ENCODE results near the gene OTUB1. TPM values are rescaled to one million over a fixed set of nuclear protein-coding genes. Genes with fewer than 3 reads are reported as not detected.
A peak's percentile ranks its signal among the peaks of the same experiment; 100 is the strongest.
"Not testable (repeated sequence)": the region's sequence is repeated elsewhere in the genome, so short reads cannot be mapped to it uniquely, and the experiment has no call there.

OTUB1 gene, protein sequence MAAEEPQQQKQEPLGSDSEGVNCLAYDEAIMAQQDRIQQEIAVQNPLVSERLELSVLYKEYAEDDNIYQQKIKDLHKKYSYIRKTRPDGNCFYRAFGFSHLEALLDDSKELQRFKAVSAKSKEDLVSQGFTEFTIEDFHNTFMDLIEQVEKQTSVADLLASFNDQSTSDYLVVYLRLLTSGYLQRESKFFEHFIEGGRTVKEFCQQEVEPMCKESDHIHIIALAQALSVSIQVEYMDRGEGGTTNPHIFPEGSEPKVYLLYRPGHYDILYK
- 38.7 TPM for total RNA-seq

- intact Hi-C loops (cut with DNase I) = no loop called here
- DNase-seq (ENCODE audit: low spot score) (peak; percentile 94), ATAC-seq (peak; percentile 97)
These were observed at the start of gene OTUB1 for GRCh38 chr11:63986156-63986931. Gene OTUB1 (plus strand): TSS chr11:63986438. CDS start chr11:63986457, 19 bp downstream.

- no peak for DNase-seq (ENCODE audit: low spot score)
- intact Hi-C loops (cut with DNase I) = no loop called here
- no peak for ATAC-seq
These were observed 48.3 kb upstream of the OTUB1 start for GRCh38 chr11:63937713-63938478.

DNA sequence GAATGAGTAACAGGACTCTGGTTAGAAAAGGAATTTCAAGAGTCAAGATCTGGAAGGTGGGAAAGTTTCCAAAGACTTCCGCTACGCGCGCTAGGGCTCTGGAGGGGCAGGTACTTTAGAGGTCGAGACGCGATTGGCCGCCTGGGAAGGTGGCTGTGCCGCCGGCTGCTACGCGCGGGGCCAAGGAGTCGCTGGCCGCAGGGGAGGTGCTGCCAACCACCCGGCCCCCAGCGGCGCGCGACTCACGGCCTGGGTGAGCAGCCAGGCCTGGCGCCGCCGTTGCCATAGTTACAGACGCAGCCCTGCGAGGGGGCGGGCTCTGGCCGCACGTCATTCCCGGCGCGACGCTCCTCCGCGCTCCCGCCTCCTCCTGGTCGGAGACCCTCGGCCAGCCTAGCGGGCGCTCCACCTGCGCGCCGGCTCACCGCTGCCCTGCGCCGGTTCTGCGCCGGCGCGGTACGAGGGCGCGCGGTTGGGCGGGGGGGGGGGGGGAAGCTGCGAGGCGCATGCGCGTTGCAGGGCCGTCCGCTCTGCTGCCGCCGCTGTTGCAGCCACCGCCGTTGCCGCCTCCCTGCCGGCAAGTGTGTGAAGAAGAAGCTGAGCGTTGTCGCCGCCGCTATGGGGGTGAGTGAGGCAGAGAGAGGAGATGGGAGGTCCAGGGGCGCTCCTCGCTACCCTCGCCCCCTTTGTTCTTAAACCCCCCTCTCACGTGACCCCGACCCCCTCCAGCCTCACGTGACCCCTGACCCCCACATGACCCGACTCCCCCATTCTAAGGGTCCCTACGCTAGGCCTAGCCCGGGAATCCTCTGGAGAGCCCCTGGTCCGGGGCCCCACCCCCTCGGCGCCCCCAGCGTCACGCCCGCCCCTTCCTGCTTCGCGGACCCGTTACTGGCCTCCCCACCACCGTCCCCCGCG, 47.5 kb upstream of the OTUB1 start, which contains the start of gene NAA40:
TSS of gene NAA40 (plus strand) at position 524 of the 918 bp plus-strand sequence. CDS start at position 619, 95 bp downstream.
- DNase-seq (ENCODE audit: low spot score) = peak; percentile 92
- intact Hi-C loops (cut with DNase I) = no loop called here
- ATAC-seq = peak; percentile 96

DNA sequence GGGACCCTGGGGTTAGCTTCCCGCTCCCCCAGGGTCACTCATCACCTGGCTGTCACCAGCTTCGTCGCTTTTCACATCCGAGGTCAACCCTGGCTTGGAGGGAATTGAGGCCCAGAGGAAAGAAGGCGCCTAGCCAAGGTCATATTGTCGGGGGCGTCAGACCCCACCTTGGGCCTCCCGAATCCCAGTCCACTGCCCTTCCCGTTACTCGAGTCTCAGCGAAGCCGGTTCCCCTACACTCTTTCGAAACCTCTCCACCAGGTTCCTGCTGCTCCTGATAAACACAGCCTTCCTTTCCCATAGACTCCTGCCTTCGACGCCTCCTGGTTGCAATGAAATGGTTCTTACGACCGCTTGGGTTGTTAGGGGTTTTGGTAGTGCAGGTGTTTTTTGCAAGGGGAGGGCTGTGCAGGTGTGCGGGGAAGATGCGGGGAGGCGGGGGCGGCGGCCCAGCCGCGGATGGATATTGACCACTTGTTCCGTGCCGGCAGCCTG, 46.8 kb upstream of the OTUB1 start:
- DNase-seq (ENCODE audit: low spot score) (no peak), ATAC-seq (peak; percentile 8)
- intact Hi-C loops (cut with DNase I) = no loop called here

- DNase-seq (ENCODE audit: low spot score) (no peak), ATAC-seq (no peak)
- intact Hi-C loops (cut with DNase I) = no loop called here
These were observed 45.5 kb upstream of the OTUB1 start for GRCh38 chr11:63940786-63941185.

GRCh38 chr11:63941901-63942300, 44.3 kb upstream of the OTUB1 start:
- intact Hi-C loops (cut with DNase I) = no loop called here
- ATAC-seq (no peak), DNase-seq (ENCODE audit: low spot score) (no peak)

DNA sequence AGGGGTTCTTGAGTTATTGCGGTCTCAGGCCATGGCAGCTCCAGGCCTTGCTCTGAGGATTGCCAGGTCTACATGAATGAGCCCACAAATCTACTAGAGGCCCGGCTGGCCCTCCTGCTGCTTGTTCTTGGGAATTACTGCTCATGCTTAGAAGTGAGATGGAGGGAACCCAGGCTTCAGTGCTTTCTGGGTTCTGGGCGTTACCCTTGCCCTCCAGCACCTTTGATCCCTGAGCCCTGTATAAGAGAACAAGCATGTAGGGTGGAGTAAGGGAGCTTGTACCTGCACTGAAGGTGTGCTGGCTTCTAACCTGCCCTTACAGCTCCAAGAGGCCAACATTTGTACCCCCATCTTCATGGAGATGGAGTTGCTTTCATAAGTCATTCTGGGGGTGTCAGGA, 43.4 kb upstream of the OTUB1 start:
- intact Hi-C loops (cut with DNase I) = no loop called here
- no peak for ATAC-seq
- DNase-seq (ENCODE audit: low spot score) = no peak

- intact Hi-C loops (cut with DNase I) = no loop called here
- DNase-seq (ENCODE audit: low spot score) = no peak
- peak; percentile 44 for ATAC-seq
These were observed 41.3 kb upstream of the OTUB1 start for GRCh38 chr11:63944987-63945386.

GRCh38 chr11:63945477-63946163, 40.6 kb upstream of the OTUB1 start:
- ATAC-seq (peak; percentile 94), DNase-seq (ENCODE audit: low spot score) (peak; percentile 79)
- intact Hi-C loops (cut with DNase I) = loop anchor here (2.0 kb wide), 1 partner anchor 109 kb away; no protein-coding TSS in a partner anchor

DNA sequence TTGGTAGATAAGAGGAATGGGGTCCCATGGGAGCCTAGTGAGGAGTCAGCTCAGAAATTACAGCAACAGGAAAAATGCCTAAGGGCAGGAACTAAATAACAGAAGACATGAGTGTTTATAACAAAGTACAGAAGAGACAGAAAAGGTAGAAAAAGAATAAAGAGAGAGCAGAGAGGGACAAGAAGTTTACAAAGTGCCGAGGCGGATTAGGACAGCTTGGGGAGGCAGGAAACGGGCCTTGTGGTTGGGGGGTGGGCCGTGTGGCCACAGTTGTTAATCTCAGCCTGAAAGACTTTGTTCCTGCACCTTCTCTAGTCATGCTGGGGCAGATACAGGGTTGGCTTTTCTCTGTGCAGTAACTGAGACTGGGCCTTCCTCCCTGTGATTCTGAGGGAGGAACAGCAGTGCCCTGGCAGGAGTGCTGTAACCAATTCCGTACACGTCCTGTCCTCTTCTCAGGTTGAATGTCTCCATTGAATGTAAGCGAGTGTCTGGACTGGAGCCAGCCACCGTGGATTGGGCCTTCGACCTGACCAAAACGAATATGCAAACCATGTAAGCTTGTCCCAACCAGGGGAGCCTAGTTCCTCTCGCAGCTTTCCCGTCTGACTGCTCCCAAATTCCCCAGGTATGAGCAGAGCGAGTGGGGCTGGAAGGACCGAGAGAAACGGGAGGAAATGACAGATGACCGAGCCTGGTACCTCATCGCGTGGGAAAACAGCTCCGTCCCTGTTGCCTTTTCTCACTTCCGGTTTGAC, 34.3 kb upstream of the OTUB1 start:
- DNase-seq (ENCODE audit: low spot score) (no peak), ATAC-seq (no peak)
- intact Hi-C loops (cut with DNase I) = no loop called here

DNA sequence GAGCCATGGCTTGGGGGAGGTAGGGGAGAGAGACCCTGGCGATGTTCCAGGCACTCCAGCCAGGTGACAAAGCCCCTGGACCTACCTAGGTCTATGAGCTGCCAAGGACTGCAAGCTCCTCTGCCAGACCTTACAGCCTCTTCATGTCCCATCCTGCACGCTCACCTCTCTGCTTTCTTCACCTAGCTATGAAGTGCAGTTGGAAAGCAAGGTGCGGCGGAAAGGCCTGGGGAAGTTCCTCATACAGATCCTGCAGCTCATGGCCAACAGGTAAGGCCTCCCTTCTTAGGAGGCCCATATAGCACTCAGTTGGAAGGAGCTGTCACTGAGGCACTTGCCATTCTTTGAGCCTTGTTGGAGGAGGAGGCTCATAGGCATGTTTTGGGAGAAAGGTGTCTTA, 33.7 kb upstream of the OTUB1 start:
- intact Hi-C loops (cut with DNase I) = no loop called here
- no peak for DNase-seq (ENCODE audit: low spot score)
- no peak for ATAC-seq

- intact Hi-C loops (cut with DNase I) = no loop called here
- no peak for ATAC-seq
- DNase-seq (ENCODE audit: low spot score) = no peak
These were observed 28.2 kb upstream of the OTUB1 start for GRCh38 chr11:63958008-63958407.

DNA sequence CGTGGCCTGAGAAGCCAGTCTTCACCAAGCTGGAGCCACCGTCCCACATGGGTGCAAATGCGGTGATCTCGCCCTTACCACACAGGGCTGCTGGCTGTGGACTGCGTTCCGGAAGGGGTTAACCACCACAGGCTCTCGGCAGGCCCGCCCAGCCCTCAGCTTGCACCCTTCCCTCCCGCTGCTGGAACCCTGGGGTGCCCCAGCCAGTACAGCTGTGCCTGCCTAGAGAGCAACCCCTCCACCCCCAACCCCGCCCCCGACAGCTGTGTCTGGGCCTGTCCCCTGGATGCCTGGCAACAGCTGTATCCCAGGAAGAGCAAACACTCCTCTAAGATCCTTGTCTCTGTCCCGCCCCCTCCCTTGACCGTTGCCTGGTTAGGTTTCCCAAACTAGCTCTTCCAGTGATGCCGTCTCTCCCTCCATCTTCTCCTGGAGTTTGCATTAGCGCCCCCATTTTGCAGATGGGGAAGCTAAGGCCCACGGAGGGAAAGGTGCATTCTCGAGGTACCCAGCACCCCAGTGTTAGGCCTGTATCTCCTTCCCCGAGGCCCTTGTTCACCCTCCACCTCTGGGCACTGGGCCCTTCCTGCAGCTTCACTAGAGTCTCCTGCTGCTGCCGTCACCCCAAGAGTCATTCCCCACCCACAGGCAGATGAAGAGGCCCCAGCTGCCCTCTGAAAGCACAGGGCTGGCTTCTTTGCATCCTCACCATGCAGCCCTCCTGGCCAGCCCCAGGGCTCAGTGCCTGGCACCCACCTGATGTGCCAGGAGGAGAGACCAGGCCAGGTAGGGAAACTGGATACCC, 24.4 kb upstream of the OTUB1 start:
- intact Hi-C loops (cut with DNase I) = no loop called here
- no peak for DNase-seq (ENCODE audit: low spot score)
- peak; percentile 68 for ATAC-seq

GRCh38 chr11:63963895-63964294, 22.3 kb upstream of the OTUB1 start:
- intact Hi-C loops (cut with DNase I); ATAC-seq; DNase-seq (ENCODE audit: low spot score): not testable (repeated sequence)

DNA sequence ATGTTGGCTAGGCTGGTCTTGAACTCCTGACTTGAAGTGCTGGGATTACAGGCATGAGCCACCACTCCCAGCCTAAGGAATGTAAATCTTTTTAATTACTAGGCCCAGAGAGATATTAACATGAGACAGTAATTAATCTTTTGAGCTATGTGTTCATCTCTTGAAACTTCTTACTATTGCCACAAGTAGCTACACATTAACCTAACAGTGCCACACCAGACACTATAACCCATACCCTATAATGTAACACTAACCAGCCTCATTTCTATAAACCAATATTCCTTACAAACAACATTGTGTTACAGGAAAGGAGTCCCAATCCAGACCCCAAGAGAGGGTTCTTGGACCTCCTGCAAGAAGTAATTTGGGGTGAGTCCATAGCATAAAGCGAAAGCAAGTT, 19.8 kb upstream of the OTUB1 start:
- DNase-seq (ENCODE audit: low spot score) = no peak
- intact Hi-C loops (cut with DNase I) = no loop called here
- no peak for ATAC-seq

- intact Hi-C loops (cut with DNase I) = no loop called here
- ATAC-seq = no peak
These were observed 16.8 kb upstream of the OTUB1 start for GRCh38 chr11:63969461-63969860.

More at GRCh38 chr11:63969461-63969860, 16.8 kb upstream of the OTUB1 start:
- DNase-seq (ENCODE audit: low spot score) = no peak

Measured in sciatic nerve (tissue), 2 donors.